Stimulated activated naive CD8-positive, alpha-beta T cell treated with anti-CD3 and anti-CD28 coated beads, Interleukin-15, amount 100 ng/mL, for 72 hours (primary cell): ENCODE results near the gene CDH20.
A peak's percentile ranks its signal among the peaks of the same experiment; 100 is the strongest.

Experiments
- ATAC-seq: fragments of 150-1000 bp; cut with Tn5 transposase; 2 replicates; pipeline ENCODE4 v1.10.0; 2021; ENCODE audit warnings: mild to moderate bottlenecking, moderate library complexity
- DNase-seq, 2 donors: peaks; one replicate each; pipeline ENCODE4 v3.0.0; 2021 to 2022
- H3K27ac Mint-ChIP-seq, 2 donors: one replicate each; pipeline ENCODE4 v1.8.0; 2022; ENCODE audit warnings: mild to moderate bottlenecking in 2 of 2, mixed read lengths in 2 of 2, moderate library complexity in 2 of 2
- H3K27me3 Mint-ChIP-seq: one replicate; pipeline ENCODE4 v1.8.0; 2022; ENCODE audit warnings: mixed read lengths
- H3K4me1 Mint-ChIP-seq: one replicate; pipeline ENCODE4 v1.8.0; 2022; ENCODE audit warnings: mild to moderate bottlenecking, mixed read lengths
- H3K4me3 Mint-ChIP-seq, 2 donors: one replicate each; pipeline ENCODE4 v1.8.0; 2022; ENCODE audit warnings: mild to moderate bottlenecking in 2 of 2, mixed read lengths in 2 of 2, moderate library complexity in 1 of 2
- H3K9me3 Mint-ChIP-seq, 2 donors: one replicate each; pipeline ENCODE4 v1.8.0; 2022; ENCODE audit warnings: mixed read lengths in 2 of 2

Gene CDH20

GRCh38 chr18:61554946-61555361 is 221.7 kb downstream of the CDH20 start:
- peaks cover 12% of the 10 kb centered on the region for H3K27me3 Mint-ChIP-seq
- DNase-seq: no peak
- peak overlapping the region in 1 of 2 donors; percentile 80 for H3K27ac Mint-ChIP-seq
- ATAC-seq: peak; percentile 52
- no peaks in the 10 kb centered on the region for H3K4me1 Mint-ChIP-seq
- no peaks in the 10 kb centered on the region for H3K9me3 Mint-ChIP-seq
- peak overlapping the region; percentile 84 to 88 for H3K4me3 Mint-ChIP-seq

- Mint-ChIP-seq H3K4me3 (no peak overlapping the region), H3K27ac (no peak overlapping the region), H3K4me1 (no peaks in the 10 kb centered on the region), H3K9me3 (no peaks in the 10 kb centered on the region), H3K27me3 (peaks cover 9% of the 10 kb centered on the region)
- ATAC-seq: no peak
- no peak for DNase-seq
These were observed 223.1 kb downstream of the CDH20 start for GRCh38 chr18:61556316-61556715.

- Mint-ChIP-seq H3K27me3 (peaks cover 9% of the 10 kb centered on the region), H3K27ac (no peak overlapping the region), H3K4me3 (no peak overlapping the region), H3K4me1 (no peaks in the 10 kb centered on the region), H3K9me3 (no peaks in the 10 kb centered on the region)
- no peak for ATAC-seq
- no peak for DNase-seq
These were observed 223.6 kb downstream of the CDH20 start for GRCh38 chr18:61556862-61557261.

GRCh38 chr18:61569176-61569892 is 236.1 kb downstream of the CDH20 start:
- peak overlapping the region in 1 of 2 donors; percentile 18 for H3K4me3 Mint-ChIP-seq
- H3K9me3 Mint-ChIP-seq: peaks cover 7 to 9% of the 10 kb centered on the region in 2 donors
- peaks cover 10% of the 10 kb centered on the region for H3K4me1 Mint-ChIP-seq
- H3K27ac Mint-ChIP-seq: peak overlapping the region; percentile 64 to 83
- ATAC-seq (peak; percentile 85), DNase-seq (peak in 1 of 2 donors; percentile 11)
- peaks cover 22% of the 10 kb centered on the region for H3K27me3 Mint-ChIP-seq

DNA sequence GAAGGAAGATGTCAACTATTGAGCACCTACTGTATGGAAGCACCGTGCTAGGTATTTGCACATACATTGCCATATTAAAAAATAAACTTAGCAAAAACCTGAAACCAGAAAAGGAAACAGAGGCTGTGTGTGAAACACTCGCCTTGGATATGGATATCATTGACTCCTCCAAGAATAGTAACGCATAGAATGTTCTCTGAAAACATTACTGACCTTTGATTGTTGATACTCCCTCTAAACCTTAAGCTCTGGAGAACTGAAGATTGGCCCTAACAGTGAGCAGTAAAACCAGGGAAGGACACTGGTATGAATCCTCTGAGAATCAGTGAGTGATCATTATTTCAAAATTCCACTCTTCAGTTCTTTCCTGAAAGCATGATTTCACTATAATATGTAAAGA is 236.8 kb downstream of the CDH20 start:
- no peak overlapping the region for H3K4me3 Mint-ChIP-seq
- H3K4me1 Mint-ChIP-seq: peaks cover 10% of the 10 kb centered on the region
- ATAC-seq (no peak), DNase-seq (no peak)
- H3K9me3 Mint-ChIP-seq: peaks cover 7 to 9% of the 10 kb centered on the region in 2 donors
- H3K27ac Mint-ChIP-seq: peak overlapping the region in 1 of 2 donors; percentile 83
- peaks cover 27% of the 10 kb centered on the region for H3K27me3 Mint-ChIP-seq

- Mint-ChIP-seq H3K4me3 (no peak overlapping the region), H3K9me3 (peaks cover 7 to 9% of the 10 kb centered on the region in 2 donors), H3K27me3 (peaks cover 46% of the 10 kb centered on the region), H3K27ac (no peak overlapping the region), H3K4me1 (peaks cover 10% of the 10 kb centered on the region)
- ATAC-seq (no peak), DNase-seq (no peak)
These were observed 238.9 kb downstream of the CDH20 start for GRCh38 chr18:61572084-61572655.

DNA sequence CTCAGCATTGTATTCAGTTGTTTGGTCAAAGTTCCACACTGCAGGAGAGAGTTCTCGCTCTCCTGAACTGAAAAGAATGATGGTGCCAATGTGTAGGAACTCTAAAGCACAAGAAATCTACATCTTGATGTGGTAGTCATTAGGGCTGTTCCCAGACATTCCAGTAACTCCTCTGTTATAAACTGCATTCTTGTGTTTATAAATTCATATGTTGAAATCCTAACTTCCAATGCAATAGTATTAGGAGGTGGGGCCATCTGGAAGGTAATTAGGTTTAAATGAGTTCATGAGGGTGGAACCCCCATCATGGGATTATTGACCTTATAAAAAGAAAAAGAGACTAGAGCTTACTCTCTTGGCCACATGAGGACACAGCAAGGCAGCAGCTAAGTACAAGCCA is 239.6 kb downstream of the CDH20 start:
- H3K9me3 Mint-ChIP-seq: peaks cover 7 to 9% of the 10 kb centered on the region in 2 donors
- ATAC-seq (no peak), DNase-seq (no peak)
- peaks cover 53% of the 10 kb centered on the region for H3K27me3 Mint-ChIP-seq
- no peak overlapping the region for H3K27ac Mint-ChIP-seq
- H3K4me3 Mint-ChIP-seq: no peak overlapping the region
- peaks cover 10% of the 10 kb centered on the region for H3K4me1 Mint-ChIP-seq

GRCh38 chr18:61574665-61575064 is 241.4 kb downstream of the CDH20 start:
- peaks cover 7 to 9% of the 10 kb centered on the region in 2 donors for H3K9me3 Mint-ChIP-seq
- H3K4me1 Mint-ChIP-seq: peaks cover 4% of the 10 kb centered on the region
- DNase-seq (no peak), ATAC-seq (no peak)
- peaks cover 49% of the 10 kb centered on the region for H3K27me3 Mint-ChIP-seq
- H3K27ac Mint-ChIP-seq: no peak overlapping the region
- no peak overlapping the region for H3K4me3 Mint-ChIP-seq

GRCh38 chr18:61575419-61575818 is 242.2 kb downstream of the CDH20 start:
- H3K27me3 Mint-ChIP-seq: peaks cover 53% of the 10 kb centered on the region
- ATAC-seq: no peak

GRCh38 chr18:61578846-61579245 is 245.6 kb downstream of the CDH20 start:
- Mint-ChIP-seq H3K27ac (no peak overlapping the region), H3K4me1 (peaks cover 11% of the 10 kb centered on the region), H3K4me3 (no peak overlapping the region), H3K9me3 (no peaks in the 10 kb centered on the region), H3K27me3 (peaks cover 87% of the 10 kb centered on the region)
- no peak for DNase-seq
- ATAC-seq: no peak

More at GRCh38 chr18:61575419-61575818, 242.2 kb downstream of the CDH20 start:
- Mint-ChIP-seq H3K4me1 (no peaks in the 10 kb centered on the region), H3K9me3 (peaks cover 7 to 9% of the 10 kb centered on the region in 2 donors), H3K27ac (no peak overlapping the region), H3K4me3 (no peak overlapping the region)
- DNase-seq: no peak

DNA sequence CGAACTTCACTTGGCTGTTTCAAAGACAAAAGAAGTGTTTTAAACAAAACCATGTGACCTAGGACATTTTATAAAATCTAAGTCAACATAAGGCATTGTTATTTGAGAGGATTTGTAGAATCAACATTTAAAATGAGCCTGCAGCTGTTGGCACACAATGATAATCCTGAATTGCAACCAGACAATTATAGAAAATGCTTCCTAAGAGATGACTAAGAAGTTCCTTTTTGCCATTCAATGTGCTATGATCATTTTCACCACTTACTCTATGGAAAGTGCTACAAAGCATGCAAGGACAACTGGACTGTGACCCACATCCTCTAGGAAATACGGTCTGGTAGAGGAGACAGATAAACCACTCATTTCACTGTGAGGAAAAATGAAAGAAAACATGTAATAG is 246.4 kb downstream of the CDH20 start:
- Mint-ChIP-seq H3K27ac (no peak overlapping the region), H3K9me3 (no peaks in the 10 kb centered on the region), H3K4me1 (peaks cover 11% of the 10 kb centered on the region), H3K27me3 (peaks cover 84% of the 10 kb centered on the region), H3K4me3 (no peak overlapping the region)
- ATAC-seq: no peak
- no peak for DNase-seq

DNA sequence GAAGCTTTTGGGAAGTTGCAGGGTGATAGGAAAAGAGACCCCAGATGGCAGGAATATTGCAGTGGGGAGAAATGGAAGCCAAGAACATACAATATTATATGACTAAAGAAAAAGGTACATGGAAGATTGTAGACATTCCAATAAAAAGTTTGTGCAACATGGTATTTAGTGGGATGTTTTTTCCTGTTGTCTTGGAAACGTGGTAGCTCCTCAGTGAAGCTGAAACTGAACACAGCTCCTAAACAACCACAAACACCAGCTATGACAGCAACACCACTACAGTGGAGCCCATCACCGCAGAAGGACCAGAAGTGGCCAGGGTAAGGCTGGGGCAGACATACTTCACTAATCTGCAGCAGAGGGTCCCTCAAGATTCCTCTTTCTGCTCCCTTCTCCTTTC is 246.8 kb downstream of the CDH20 start:
- DNase-seq (no peak), ATAC-seq (no peak)
- Mint-ChIP-seq H3K4me3 (no peak overlapping the region), H3K4me1 (peaks cover 11% of the 10 kb centered on the region), H3K27me3 (peaks cover 82% of the 10 kb centered on the region), H3K9me3 (no peaks in the 10 kb centered on the region), H3K27ac (no peak overlapping the region)

- DNase-seq (peak; percentile 69 to 76), ATAC-seq (peak; percentile 88)
- Mint-ChIP-seq H3K4me1 (peaks cover 11% of the 10 kb centered on the region), H3K27me3 (peaks cover 72% of the 10 kb centered on the region), H3K4me3 (peak overlapping the region; percentile 46 to 57), H3K27ac (no peak overlapping the region), H3K9me3 (no peaks in the 10 kb centered on the region)
These were observed 248.5 kb downstream of the CDH20 start for GRCh38 chr18:61581578-61582201.

DNA sequence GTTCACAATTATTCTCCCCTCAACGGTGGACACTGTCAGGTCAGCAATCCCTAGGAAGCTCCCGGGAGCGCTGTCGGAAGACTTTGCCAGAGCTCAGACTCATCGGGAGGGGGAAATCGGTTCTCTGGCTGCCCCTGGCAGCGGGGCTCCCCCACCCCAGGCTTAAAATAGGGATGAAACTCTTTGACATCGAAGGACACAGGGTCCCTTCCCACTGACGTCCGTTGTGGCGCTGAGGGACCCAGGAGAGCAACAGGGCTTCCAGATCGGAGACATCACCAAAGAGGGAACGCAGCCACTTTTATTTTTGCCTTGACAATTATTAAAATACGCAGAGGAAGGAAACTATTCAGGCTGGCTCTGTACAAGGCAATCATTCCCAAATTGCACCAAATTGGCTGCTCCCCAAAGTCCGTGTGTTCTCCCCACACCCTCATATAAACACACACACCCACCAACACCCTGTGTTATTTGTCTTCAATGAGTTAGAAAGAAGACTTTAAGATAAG is 249.0 kb downstream of the CDH20 start:
- no peak for DNase-seq
- Mint-ChIP-seq H3K9me3 (no peaks in the 10 kb centered on the region), H3K27ac (no peak overlapping the region), H3K4me3 (peak overlapping the region; percentile 46 to 57), H3K27me3 (peaks cover 72% of the 10 kb centered on the region), H3K4me1 (peaks cover 11% of the 10 kb centered on the region)
- ATAC-seq: no peak

DNA sequence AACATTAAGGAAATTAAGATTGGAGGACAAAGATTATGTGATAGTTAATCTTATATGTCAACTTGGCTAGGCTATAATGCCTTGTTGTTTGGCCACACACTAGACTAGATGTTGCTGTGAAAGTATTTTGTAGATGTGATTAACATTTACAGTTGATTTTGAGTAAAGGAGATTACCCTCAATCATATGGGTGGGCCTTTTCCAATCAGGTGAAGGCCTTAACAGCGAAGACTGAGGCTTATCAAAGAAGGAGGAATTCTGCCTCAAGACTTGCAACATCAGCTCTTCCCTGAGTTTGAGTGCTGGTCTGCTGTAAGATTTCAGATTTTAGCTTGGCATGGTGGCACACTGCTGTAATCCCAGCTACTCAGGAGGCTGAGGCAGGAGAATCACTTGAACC is 250.3 kb downstream of the CDH20 start:
- Mint-ChIP-seq H3K4me1 (peaks cover 11% of the 10 kb centered on the region), H3K9me3 (no peaks in the 10 kb centered on the region), H3K27me3 (peaks cover 72% of the 10 kb centered on the region), H3K27ac (peak overlapping the region in 1 of 2 donors; percentile 16), H3K4me3 (no peak overlapping the region)
- DNase-seq: no peak
- ATAC-seq: no peak

- ATAC-seq (no peak), DNase-seq (no peak)
- peaks cover 46% of the 10 kb centered on the region for H3K27me3 Mint-ChIP-seq
- no peaks in the 10 kb centered on the region for H3K9me3 Mint-ChIP-seq
- no peaks in the 10 kb centered on the region for H3K4me1 Mint-ChIP-seq
- no peak overlapping the region for H3K4me3 Mint-ChIP-seq
- H3K27ac Mint-ChIP-seq: no peak overlapping the region
These were observed 254.6 kb downstream of the CDH20 start for GRCh38 chr18:61587865-61588264.
